Measurements from ENCODE around the gene RASAL2. TPM values are rescaled to one million over a fixed set of nuclear protein-coding genes. Genes with fewer than 3 reads are reported as not detected.

RASAL2 gene
- total and polyA plus RNA-seq, 9 of the 15 experiments (the other 6 are each of a cell fraction or from before 2014, with no cell fraction given) = 0.13 to 1.0 (median 0.62) TPM

DNA sequence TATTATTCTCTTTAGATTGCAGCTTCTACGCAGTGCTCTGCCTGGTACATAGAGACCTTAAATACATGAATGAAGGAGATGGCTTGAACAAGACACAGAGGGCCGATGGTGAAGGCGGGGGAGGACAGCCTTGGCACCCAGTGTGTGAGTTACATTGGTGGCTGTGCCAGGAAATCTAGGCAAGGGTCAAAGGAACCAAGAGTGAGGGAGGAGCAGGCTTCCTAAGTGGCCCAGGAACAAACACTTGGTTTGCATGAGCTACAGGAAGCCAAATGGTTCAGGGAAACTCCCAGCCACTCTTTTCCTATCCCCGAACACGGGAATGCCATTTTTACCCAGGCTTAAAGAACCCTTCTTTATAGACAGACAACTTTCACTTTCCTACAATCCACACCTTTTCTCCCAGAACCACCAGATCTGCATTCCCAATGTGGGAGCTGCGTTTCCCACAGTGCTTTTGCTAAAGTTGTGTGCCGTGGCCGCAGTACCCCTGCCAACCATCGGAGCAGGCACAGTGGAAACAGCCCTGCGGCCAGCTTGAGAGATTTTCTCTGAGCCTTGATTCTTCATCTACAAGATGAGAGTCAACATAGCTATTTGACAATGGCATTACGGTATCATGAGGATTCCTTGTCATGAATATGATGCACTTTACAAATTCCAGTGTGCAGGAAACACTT, 406.3 kb downstream of the RASAL2 start (continued):
- TF ChIP-seq, protein P1, sequence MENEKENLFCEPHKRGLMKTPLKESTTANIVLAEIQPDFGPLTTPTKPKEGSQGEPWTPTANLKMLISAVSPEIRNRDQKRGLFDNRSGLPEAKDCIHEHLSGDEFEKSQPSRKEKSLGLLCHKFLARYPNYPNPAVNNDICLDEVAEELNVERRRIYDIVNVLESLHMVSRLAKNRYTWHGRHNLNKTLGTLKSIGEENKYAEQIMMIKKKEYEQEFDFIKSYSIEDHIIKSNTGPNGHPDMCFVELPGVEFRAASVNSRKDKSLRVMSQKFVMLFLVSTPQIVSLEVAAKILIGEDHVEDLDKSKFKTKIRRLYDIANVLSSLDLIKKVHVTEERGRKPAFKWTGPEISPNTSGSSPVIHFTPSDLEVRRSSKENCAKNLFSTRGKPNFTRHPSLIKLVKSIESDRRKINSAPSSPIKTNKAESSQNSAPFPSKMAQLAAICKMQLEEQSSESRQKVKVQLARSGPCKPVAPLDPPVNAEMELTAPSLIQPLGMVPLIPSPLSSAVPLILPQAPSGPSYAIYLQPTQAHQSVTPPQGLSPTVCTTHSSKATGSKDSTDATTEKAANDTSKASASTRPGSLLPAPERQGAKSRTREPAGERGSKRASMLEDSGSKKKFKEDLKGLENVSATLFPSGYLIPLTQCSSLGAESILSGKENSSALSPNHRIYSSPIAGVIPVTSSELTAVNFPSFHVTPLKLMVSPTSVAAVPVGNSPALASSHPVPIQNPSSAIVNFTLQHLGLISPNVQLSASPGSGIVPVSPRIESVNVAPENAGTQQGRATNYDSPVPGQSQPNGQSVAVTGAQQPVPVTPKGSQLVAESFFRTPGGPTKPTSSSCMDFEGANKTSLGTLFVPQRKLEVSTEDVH (IDR thresholded peaks at IDR 0.05; ENCODE audit: low read depth, partially characterized antibody) = no peak
- no peak for TF ChIP-seq POU5F1 (IDR thresholded peaks at IDR 0.05; ENCODE audit: borderline replicate concordance, low read depth, low read length, partially characterized antibody)
- TF ChIP-seq ZC3H11A (IDR thresholded peaks at IDR 0.05; ENCODE audit: low read depth, low read length) = no peak
- no peak for TF ChIP-seq TCF7L2 (IDR thresholded peaks at IDR 0.05; ENCODE audit: low read depth, low read length)
- no peak for TF ChIP-seq L3MBTL2 (IDR thresholded peaks at IDR 0.05)
- no peak for TF ChIP-seq NR4A1 (CRISPR knock-in tag; IDR thresholded peaks at IDR 0.05)
- TF ChIP-seq NR4A1 (tag; IDR thresholded peaks at IDR 0.05) = no peak
- TF ChIP-seq, protein P2, sequence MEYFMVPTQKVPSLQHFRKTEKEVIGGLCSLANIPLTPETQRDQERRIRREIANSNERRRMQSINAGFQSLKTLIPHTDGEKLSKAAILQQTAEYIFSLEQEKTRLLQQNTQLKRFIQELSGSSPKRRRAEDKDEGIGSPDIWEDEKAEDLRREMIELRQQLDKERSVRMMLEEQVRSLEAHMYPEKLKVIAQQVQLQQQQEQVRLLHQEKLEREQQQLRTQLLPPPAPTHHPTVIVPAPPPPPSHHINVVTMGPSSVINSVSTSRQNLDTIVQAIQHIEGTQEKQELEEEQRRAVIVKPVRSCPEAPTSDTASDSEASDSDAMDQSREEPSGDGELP (CRISPR knock-in tag; IDR thresholded peaks at IDR 0.05; ENCODE audit: borderline replicate concordance) = no peak
- no peak for TF ChIP-seq ZNF717 (CRISPR knock-in tag; IDR thresholded peaks at IDR 0.05)
- no peak for TF ChIP-seq NFATC3 (IDR thresholded peaks at IDR 0.05)

All from K562 (cell line).